H9 (cell line): ENCODE measurements around the gene RHOC. TPM values are rescaled to one million over a fixed set of nuclear protein-coding genes. Genes with fewer than 3 reads are reported as not detected.

Experiments used
- DNase-seq: peaks from one replicate; pipeline ENCODE4 v3.0.0-alpha.2; 2017
- H2AFZ ChIP-seq: one replicate; pipeline ENCODE4 v1.6.1; 2013; ENCODE audit warnings: mild to moderate bottlenecking, low read length, control low read depth, moderate library complexity
- H2AK5ac ChIP-seq: 2 replicates; pipeline ENCODE4 v1.6.1; 2013; ENCODE audit warnings: low read length, control low read depth, mixed read lengths; ENCODE audit not compliant: insufficient read length
- H2BK120ac ChIP-seq: one replicate; pipeline ENCODE4 v1.6.1; 2013; ENCODE audit warnings: low read depth, mild to moderate bottlenecking, low read length, control low read depth, inconsistent platforms; ENCODE audit not compliant: poor library complexity, severe bottlenecking
- H2BK12ac ChIP-seq: 2 replicates; pipeline ENCODE4 v1.6.1; 2013; ENCODE audit warnings: low read length, control low read depth, mixed read lengths, low read depth; ENCODE audit not compliant: insufficient read length
- H2BK15ac ChIP-seq: 2 replicates; pipeline ENCODE4 v1.6.1; 2013; ENCODE audit warnings: low read depth, low read length, control low read depth
- H2BK20ac ChIP-seq: one replicate; pipeline ENCODE4 v1.6.1; 2013; ENCODE audit warnings: low read depth, mild to moderate bottlenecking, low read length, control low read depth, inconsistent platforms; ENCODE audit not compliant: poor library complexity, severe bottlenecking
- H2BK5ac ChIP-seq: 2 replicates; pipeline ENCODE4 v1.6.1; 2013; ENCODE audit warnings: low read length, control low read depth, mixed read lengths; ENCODE audit not compliant: insufficient read length
- H3K14ac ChIP-seq: 2 replicates; pipeline ENCODE4 v1.6.1; 2013; ENCODE audit warnings: low read length, control low read depth; ENCODE audit not compliant: insufficient read depth
- H3K18ac ChIP-seq: 2 replicates; pipeline ENCODE4 v1.6.1; 2013; ENCODE audit warnings: low read depth, mild to moderate bottlenecking, mixed read lengths, low read length, control low read depth; ENCODE audit not compliant: insufficient read length
- H3K23ac ChIP-seq: 2 replicates; pipeline ENCODE4 v1.6.1; 2013; ENCODE audit warnings: low read length, control low read depth, mixed read lengths, low read depth; ENCODE audit not compliant: insufficient read length
- H3K23me2 ChIP-seq: 2 replicates; pipeline ENCODE4 v1.6.1; 2013; ENCODE audit warnings: low read depth, mild to moderate bottlenecking, mixed read lengths, low read length, control low read depth; ENCODE audit not compliant: insufficient read length, poor library complexity, severe bottlenecking
- H3K27ac ChIP-seq: 2 replicates; pipeline ENCODE4 v1.5.1; 2013; ENCODE audit warnings: low read length, control low read depth, mixed read lengths, low read depth; ENCODE audit not compliant: insufficient read length
- H3K27me3 ChIP-seq: 2 replicates; pipeline ENCODE4 v1.6.1; 2013; ENCODE audit warnings: low read length, control low read depth, inconsistent platforms; ENCODE audit not compliant: insufficient read depth
- H3K4ac ChIP-seq: 2 replicates; pipeline ENCODE4 v1.6.1; 2013; ENCODE audit warnings: low read depth, mild to moderate bottlenecking, control low read depth, inconsistent platforms, low read length, moderate library complexity
- H3K4me1 ChIP-seq: 2 replicates; pipeline ENCODE4 v1.6.1; 2013; ENCODE audit warnings: low read length, control low read depth, inconsistent platforms; ENCODE audit not compliant: insufficient read depth
- H3K4me2 ChIP-seq: 2 replicates; pipeline ENCODE4 v1.6.1; 2013; ENCODE audit warnings: low read length, control low read depth, mixed read lengths; ENCODE audit not compliant: insufficient read length, insufficient read depth
- H3K56ac ChIP-seq: 2 replicates; pipeline ENCODE4 v1.6.1; 2013; ENCODE audit warnings: low read depth, mild to moderate bottlenecking, mixed read lengths, low read length, control low read depth; ENCODE audit not compliant: insufficient read length
- H3K79me1 ChIP-seq: 2 replicates; pipeline ENCODE4 v1.6.1; 2013; ENCODE audit warnings: low read depth, mild to moderate bottlenecking, moderate library complexity, low read length, control low read depth, inconsistent platforms; ENCODE audit not compliant: insufficient read depth, poor library complexity, severe bottlenecking
- H3K79me2 ChIP-seq: 2 replicates; pipeline ENCODE4 v1.6.1; 2013; ENCODE audit warnings: low read length, control low read depth, inconsistent platforms; ENCODE audit not compliant: insufficient read depth
- H3K9ac ChIP-seq: 2 replicates; pipeline ENCODE4 v1.6.1; 2013; ENCODE audit warnings: low read length, control low read depth, mixed read lengths; ENCODE audit not compliant: insufficient read length; ENCODE audit errors: extremely low read depth
- H3K9me3 ChIP-seq: one replicate; pipeline ENCODE4 v1.6.1; 2013; ENCODE audit warnings: low read depth, low read length, inconsistent platforms; ENCODE audit not compliant: control insufficient read depth
- H3T11ph ChIP-seq: one replicate; pipeline ENCODE4 v1.6.1; 2013; ENCODE audit warnings: mild to moderate bottlenecking, low read length, control low read depth, inconsistent platforms
- H4K20me1 ChIP-seq: one replicate; pipeline ENCODE4 v1.6.1; 2013; ENCODE audit not compliant: control insufficient read depth, insufficient read length, insufficient read depth
- H4K5ac ChIP-seq: 2 replicates; pipeline ENCODE4 v1.6.1; 2013; ENCODE audit warnings: low read depth, mild to moderate bottlenecking, mixed read lengths, low read length, control low read depth; ENCODE audit not compliant: insufficient read length
- H4K8ac ChIP-seq: replicated peaks from 2 replicates; pipeline ENCODE4 v1.6.1; 2013; ENCODE audit warnings: low read length, control low read depth, mixed read lengths, low read depth; ENCODE audit not compliant: insufficient read length
- H4K91ac ChIP-seq: 2 replicates; pipeline ENCODE4 v1.6.1; 2013; ENCODE audit warnings: low read depth, mild to moderate bottlenecking, moderate library complexity, mixed read lengths, low read length, control low read depth; ENCODE audit not compliant: insufficient read length
- H3K27ac Mint-ChIP-seq, 3 experiments: 2 replicates in 2 of 3; 3 replicates in 1 of 3; pipeline ENCODE4 v1.8.0; 2020 to 2021; ENCODE audit warnings: mixed read lengths in 3 of 3, mild to moderate bottlenecking in 1 of 3, moderate library complexity in 1 of 3
- H3K27me3 Mint-ChIP-seq: 2 replicates; pipeline ENCODE4 v1.8.0; 2021; ENCODE audit warnings: low read depth, mild to moderate bottlenecking, moderate library complexity, mixed read lengths
- H3K36me3 Mint-ChIP-seq, 3 experiments: 2 replicates in 2 of 3; 3 replicates in 1 of 3; pipeline ENCODE4 v1.8.0; 2020 to 2021; ENCODE audit warnings: low read depth in 3 of 3, mixed read lengths in 3 of 3; ENCODE audit not compliant: insufficient read depth in 1 of 3
- H3K4me1 Mint-ChIP-seq, 2 experiments: 2 replicates each; pipeline ENCODE4 v1.8.0; 2020; ENCODE audit warnings: mixed read lengths in 2 of 2
- H3K4me3 Mint-ChIP-seq, 2 experiments: 2 replicates in 1 of 2; 3 replicates in 1 of 2; pipeline ENCODE4 v1.8.0; 2020 to 2021; ENCODE audit warnings: mild to moderate bottlenecking in 2 of 2, mixed read lengths in 2 of 2, moderate library complexity in 1 of 2
- H3K9me3 Mint-ChIP-seq, 2 experiments: 2 replicates in 1 of 2; 3 replicates in 1 of 2; pipeline ENCODE4 v1.8.0; 2020; ENCODE audit warnings: mild to moderate bottlenecking in 2 of 2, mixed read lengths in 2 of 2, moderate library complexity in 1 of 2
- WGBS: extraction: QIAGEN DNeasy Blood & Tissue Kit; methylation state at CpG from one replicate; pipeline ENCODE4 v1.1.7; 2013; ENCODE audit warnings: missing lambda C conversion rate, low lambda C conversion rate, mixed read lengths; ENCODE audit not compliant: insufficient read length; ENCODE audit errors: extremely low coverage; 5-methylcytosine and 5-hydroxymethylcytosine counted together
- total RNA-seq: library from RNA; stranded (reverse); gene quantifications from 2 replicates; pipeline ENCODE4 v1.2.1, GENCODE V29; 2021
- TF ChIP-seq, protein P1 (sequence below): fragments of 200-600 bp; sonication (generic); conservative IDR thresholded peaks from 3 replicates; pipeline ENCODE4 v1.8.0; 2021; ENCODE audit warnings: antibody characterized with exemption, mild to moderate bottlenecking

RHOC gene
- total RNA-seq, 1 experiment from 2014 or later: 68.9 TPM

DNA sequence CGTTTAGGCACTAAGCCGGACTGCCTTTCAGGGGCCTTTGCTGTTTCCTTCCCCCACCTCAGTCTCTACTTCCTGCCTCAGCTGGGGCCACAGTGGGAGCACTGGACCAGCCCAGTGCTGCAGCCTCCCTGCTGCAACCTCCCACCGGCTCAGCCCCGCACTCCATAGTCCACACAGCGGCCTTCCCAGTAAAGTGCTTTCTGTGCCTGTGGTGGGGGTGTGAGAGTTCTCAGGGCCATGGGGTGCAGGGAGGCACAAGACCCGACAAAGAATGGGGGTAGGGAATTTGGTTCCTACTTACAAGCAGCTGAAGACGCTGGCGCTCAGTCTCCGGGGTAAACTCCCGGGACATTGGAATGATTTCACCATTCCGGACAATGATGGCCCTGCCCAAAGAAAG lies 4.7 kb upstream of the RHOC start:
- Mint-ChIP-seq H3K4me1 (peaks cover 49 to 51% of the 10 kb centered on the region in 2 experiments), H3K27me3 (peaks cover 59% of the 10 kb centered on the region), H3K36me3 (peaks cover 13 to 24% (median 17%) of the 10 kb centered on the region in 3 experiments), H3K27ac (no peak overlapping the region), H3K9me3 (peaks cover 0 to 3% of the 10 kb centered on the region in 2 experiments; a peak in 1 of 5 replicates), H3K4me3 (no peak overlapping the region; a peak in 1 of 5 replicates)
- TF ChIP-seq, protein P1, sequence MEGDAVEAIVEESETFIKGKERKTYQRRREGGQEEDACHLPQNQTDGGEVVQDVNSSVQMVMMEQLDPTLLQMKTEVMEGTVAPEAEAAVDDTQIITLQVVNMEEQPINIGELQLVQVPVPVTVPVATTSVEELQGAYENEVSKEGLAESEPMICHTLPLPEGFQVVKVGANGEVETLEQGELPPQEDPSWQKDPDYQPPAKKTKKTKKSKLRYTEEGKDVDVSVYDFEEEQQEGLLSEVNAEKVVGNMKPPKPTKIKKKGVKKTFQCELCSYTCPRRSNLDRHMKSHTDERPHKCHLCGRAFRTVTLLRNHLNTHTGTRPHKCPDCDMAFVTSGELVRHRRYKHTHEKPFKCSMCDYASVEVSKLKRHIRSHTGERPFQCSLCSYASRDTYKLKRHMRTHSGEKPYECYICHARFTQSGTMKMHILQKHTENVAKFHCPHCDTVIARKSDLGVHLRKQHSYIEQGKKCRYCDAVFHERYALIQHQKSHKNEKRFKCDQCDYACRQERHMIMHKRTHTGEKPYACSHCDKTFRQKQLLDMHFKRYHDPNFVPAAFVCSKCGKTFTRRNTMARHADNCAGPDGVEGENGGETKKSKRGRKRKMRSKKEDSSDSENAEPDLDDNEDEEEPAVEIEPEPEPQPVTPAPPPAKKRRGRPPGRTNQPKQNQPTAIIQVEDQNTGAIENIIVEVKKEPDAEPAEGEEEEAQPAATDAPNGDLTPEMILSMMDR: no peak
- Histone ChIP-seq H3K79me2 (no peaks in the 10 kb centered on the region; the same call in 1 of the 2 replicates), H2BK15ac (no peak overlapping the region), H3K27ac (no peak overlapping the region), H3K14ac (no peak overlapping the region), H3K9ac (no peak overlapping the region), H2BK5ac (no peak overlapping the region), H3K56ac (no peak overlapping the region), H3K18ac (no peak overlapping the region), H3K27me3 (no peaks in the 10 kb centered on the region), H3T11ph (no peak overlapping the region), H3K23ac (no peak overlapping the region), H2BK20ac (no peak overlapping the region), H2AFZ (no peak overlapping the region), H4K5ac (no peak overlapping the region), H3K4me2 (no peak overlapping the region), H2BK12ac (no peak overlapping the region), H4K91ac (no peak overlapping the region), H3K4ac (no peak overlapping the region), H3K4me1 (peaks cover 7% of the 10 kb centered on the region), H3K23me2 (peaks cover 23% of the 10 kb centered on the region), H4K20me1 (no peaks in the 10 kb centered on the region), H3K9me3 (no peaks in the 10 kb centered on the region), H3K79me1 (no peaks in the 10 kb centered on the region), H4K8ac (no peak overlapping the region), H2AK5ac (no peak overlapping the region), H2BK120ac (no peak overlapping the region)
- WGBS: no CpG with 5 or more reads among the region's 11 CpGs
- no peak for DNase-seq
